ENCODE measurements around the gene GNA15. TPM values are rescaled to one million over a fixed set of nuclear protein-coding genes. Genes with fewer than 3 reads are reported as not detected.

GNA15 gene
- polyA plus RNA-seq, 3 donors: 38.7 to 45.0 (median 41.3) TPM

DNA sequence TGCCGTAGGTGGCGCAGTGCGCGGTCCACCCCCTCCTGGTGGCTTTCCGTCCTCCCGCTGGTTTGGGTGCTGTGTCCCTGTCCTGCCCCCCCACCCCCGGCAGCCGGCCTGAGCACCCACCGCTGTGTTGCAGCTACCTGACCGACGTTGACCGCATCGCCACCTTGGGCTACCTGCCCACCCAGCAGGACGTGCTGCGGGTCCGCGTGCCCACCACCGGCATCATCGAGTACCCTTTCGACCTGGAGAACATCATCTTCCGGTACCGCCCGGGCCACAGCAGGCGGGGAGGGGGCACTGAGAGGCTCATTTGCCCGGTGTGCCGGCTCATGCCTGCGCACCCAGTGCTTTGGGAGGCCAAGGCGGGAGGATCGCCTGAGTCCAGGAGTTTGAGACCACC lies 21.0 kb upstream of the GNA15 start:
- H4K20me1 ChIP-seq (ENCODE audit: insufficient read depth, low read length): no peaks in the 10 kb centered on the region
- intact Hi-C loops (cut with micrococcal nuclease): no loop called here
- WGBS (ENCODE audit: insufficient coverage): 93% methylated on average over 29 of the region's 29 CpGs
- no peak overlapping the region for H3K9ac ChIP-seq (ENCODE audit: insufficient read depth, low read length, poor library complexity, severe bottlenecking)
- Mint-ChIP-seq H3K4me3 (no peak overlapping the region), H3K27ac (peak overlapping the region in 2 of 7 donors; percentile 20 to 68), H3K4me1 (no peaks in the 10 kb centered on the region), H3K9me3 (peaks cover 0 to 2% (median 0%) of the 10 kb centered on the region in 7 donors), H3K27me3 (ENCODE audit: low read depth in 3 of 3) (peaks cover 0 to 9% (median 4%) of the 10 kb centered on the region in 3 donors), H3K36me3 (no peaks in the 10 kb centered on the region)
- H3K9me3 ChIP-seq (replicated peaks in 1 of 2; ENCODE audit: control insufficient read depth in 1 of 2, insufficient read depth in 1 of 2, low read length in 2 of 2): no peaks in the 10 kb centered on the region
- no peaks in the 10 kb centered on the region for H3K79me2 ChIP-seq (ENCODE audit: insufficient read depth, low read length)
- no peak for DNase-seq
- TF ChIP-seq, protein P1, sequence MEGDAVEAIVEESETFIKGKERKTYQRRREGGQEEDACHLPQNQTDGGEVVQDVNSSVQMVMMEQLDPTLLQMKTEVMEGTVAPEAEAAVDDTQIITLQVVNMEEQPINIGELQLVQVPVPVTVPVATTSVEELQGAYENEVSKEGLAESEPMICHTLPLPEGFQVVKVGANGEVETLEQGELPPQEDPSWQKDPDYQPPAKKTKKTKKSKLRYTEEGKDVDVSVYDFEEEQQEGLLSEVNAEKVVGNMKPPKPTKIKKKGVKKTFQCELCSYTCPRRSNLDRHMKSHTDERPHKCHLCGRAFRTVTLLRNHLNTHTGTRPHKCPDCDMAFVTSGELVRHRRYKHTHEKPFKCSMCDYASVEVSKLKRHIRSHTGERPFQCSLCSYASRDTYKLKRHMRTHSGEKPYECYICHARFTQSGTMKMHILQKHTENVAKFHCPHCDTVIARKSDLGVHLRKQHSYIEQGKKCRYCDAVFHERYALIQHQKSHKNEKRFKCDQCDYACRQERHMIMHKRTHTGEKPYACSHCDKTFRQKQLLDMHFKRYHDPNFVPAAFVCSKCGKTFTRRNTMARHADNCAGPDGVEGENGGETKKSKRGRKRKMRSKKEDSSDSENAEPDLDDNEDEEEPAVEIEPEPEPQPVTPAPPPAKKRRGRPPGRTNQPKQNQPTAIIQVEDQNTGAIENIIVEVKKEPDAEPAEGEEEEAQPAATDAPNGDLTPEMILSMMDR (IDR thresholded peaks at IDR 0.05): no peak
- no peak overlapping the region for H3K4me3 ChIP-seq (replicated peaks in 1 of 3; ENCODE audit: low read depth in 2 of 3, low read length in 3 of 3)
- no peaks in the 10 kb centered on the region for H3K4me1 ChIP-seq (ENCODE audit: control insufficient read depth in 1 of 2, insufficient read depth in 2 of 2, low read length in 2 of 2)
- no peak overlapping the region for H3K27ac ChIP-seq (ENCODE audit: low read depth in 1 of 2, low read length in 2 of 2)
- H3K4me2 ChIP-seq (replicated peaks; ENCODE audit: extremely low read depth, low read length, poor library complexity, severe bottlenecking): no peak overlapping the region
- no peaks in the 10 kb centered on the region for H3K27me3 ChIP-seq (ENCODE audit: control insufficient read depth in 2 of 2, insufficient read depth in 2 of 2, low read length in 2 of 2)
- H2AFZ ChIP-seq (ENCODE audit: insufficient read depth, low read depth, low read length, poor library complexity, severe bottlenecking): no peak overlapping the region
- no peaks in the 10 kb centered on the region for H3K36me3 ChIP-seq (replicated peaks in 1 of 2; ENCODE audit: control insufficient read depth in 1 of 2, insufficient read depth in 2 of 2, low read length in 2 of 2)

- Mint-ChIP-seq H3K4me1 (no peaks in the 10 kb centered on the region), H3K4me3 (no peak overlapping the region), H3K27ac (peak overlapping the region in 1 of 7 donors; percentile 20), H3K36me3 (no peaks in the 10 kb centered on the region), H3K9me3 (peaks cover 0 to 2% (median 0%) of the 10 kb centered on the region in 7 donors), H3K27me3 (ENCODE audit: low read depth in 3 of 3) (peaks cover 0 to 9% (median 4%) of the 10 kb centered on the region in 3 donors)
- TF ChIP-seq, protein P1 (IDR thresholded peaks at IDR 0.05): no peak
- Histone ChIP-seq H3K4me2 (replicated peaks; ENCODE audit: extremely low read depth, low read length, poor library complexity, severe bottlenecking) (no peak overlapping the region), H4K20me1 (ENCODE audit: insufficient read depth, low read length) (no peaks in the 10 kb centered on the region), H3K9ac (ENCODE audit: insufficient read depth, low read length, poor library complexity, severe bottlenecking) (no peak overlapping the region), H3K27me3 (ENCODE audit: control insufficient read depth in 2 of 2, insufficient read depth in 2 of 2, low read length in 2 of 2) (no peaks in the 10 kb centered on the region), H3K4me1 (ENCODE audit: control insufficient read depth in 1 of 2, insufficient read depth in 2 of 2, low read length in 2 of 2) (no peaks in the 10 kb centered on the region), H3K4me3 (replicated peaks in 1 of 3; ENCODE audit: low read depth in 2 of 3, low read length in 3 of 3) (no peak overlapping the region), H3K27ac (ENCODE audit: low read depth in 1 of 2, low read length in 2 of 2) (no peak overlapping the region), H2AFZ (ENCODE audit: insufficient read depth, low read depth, low read length, poor library complexity, severe bottlenecking) (no peak overlapping the region), H3K36me3 (replicated peaks in 1 of 2; ENCODE audit: control insufficient read depth in 1 of 2, insufficient read depth in 2 of 2, low read length in 2 of 2) (no peaks in the 10 kb centered on the region), H3K9me3 (replicated peaks in 1 of 2; ENCODE audit: control insufficient read depth in 1 of 2, insufficient read depth in 1 of 2, low read length in 2 of 2) (no peaks in the 10 kb centered on the region), H3K79me2 (ENCODE audit: insufficient read depth, low read length) (no peaks in the 10 kb centered on the region)
- WGBS (ENCODE audit: insufficient coverage): 96% methylated on average over 12 of the region's 12 CpGs
- intact Hi-C loops (cut with micrococcal nuclease): no loop called here
- DNase-seq: no peak
Observed at GRCh38 chr19:3115411-3115810, 20.4 kb upstream of the GNA15 start.
